ENCODE measurements around the gene PSAT1. TPM values are rescaled to one million over a fixed set of nuclear protein-coding genes. Genes with fewer than 3 reads are reported as not detected.
A peak's percentile ranks its signal among the peaks of the same experiment; 100 is the strongest.

Gene PSAT1
- total RNA-seq, 1 experiment from 2014 or later, result 315 TPM

DNA sequence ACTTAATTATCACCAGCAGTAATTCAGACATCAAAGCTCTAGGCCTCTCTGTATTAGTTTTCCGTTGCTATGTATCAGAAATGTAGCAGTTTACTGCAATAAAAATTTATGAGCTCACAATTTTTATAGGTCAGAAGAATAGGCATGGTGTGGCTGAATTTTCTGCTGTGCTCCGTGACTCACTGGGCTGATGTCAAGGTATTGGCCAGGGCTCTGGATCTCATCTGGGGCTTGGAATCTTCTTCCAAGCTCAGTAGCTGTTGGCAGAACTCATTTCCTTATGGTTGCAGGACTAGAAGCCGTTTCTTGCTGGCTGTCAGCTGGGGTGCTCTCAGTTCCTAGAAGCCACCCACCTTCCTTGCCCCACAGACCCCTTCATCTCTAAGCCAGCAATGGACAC, 66.3 kb downstream of the PSAT1 start:
- H3K9me3 ChIP-seq (ENCODE audit: insufficient read depth, low read depth), result no peaks in the 10 kb centered on the region
- no peaks in the 10 kb centered on the region for H3K36me3 ChIP-seq (ENCODE audit: low read depth)
- H3K27me3 ChIP-seq (ENCODE audit: insufficient read depth, low read depth), result no peaks in the 10 kb centered on the region
- no peak overlapping the region for H2AFZ ChIP-seq
- intact Hi-C loops (cut with micrococcal nuclease; ENCODE audit: unreplicated experiment), result no loop called here
- POLR2A ChIA-PET (ENCODE audit: unreplicated experiment), result no interaction called here
- DNase-seq, result no peak
- no TSS peak for BruUV-seq (replicated peaks)
- no peaks in the 10 kb centered on the region for H3K4me1 ChIP-seq (replicated peaks; ENCODE audit: insufficient read depth)
- no peaks in the 10 kb centered on the region for H3K9me2 ChIP-seq (ENCODE audit: insufficient read depth)
- no peaks in the 10 kb centered on the region for H3K79me2 ChIP-seq (ENCODE audit: low read depth)
- no peaks in the 10 kb centered on the region for H3F3A ChIP-seq (ENCODE audit: insufficient read depth, low read depth)
- CTCF ChIA-PET, result no interaction called here
- no peak overlapping the region for H3K4me2 ChIP-seq
- H3K4me3 ChIP-seq, result no peak overlapping the region
- no peak overlapping the region for H3K27ac ChIP-seq
- TF ChIP-seq, protein P1, sequence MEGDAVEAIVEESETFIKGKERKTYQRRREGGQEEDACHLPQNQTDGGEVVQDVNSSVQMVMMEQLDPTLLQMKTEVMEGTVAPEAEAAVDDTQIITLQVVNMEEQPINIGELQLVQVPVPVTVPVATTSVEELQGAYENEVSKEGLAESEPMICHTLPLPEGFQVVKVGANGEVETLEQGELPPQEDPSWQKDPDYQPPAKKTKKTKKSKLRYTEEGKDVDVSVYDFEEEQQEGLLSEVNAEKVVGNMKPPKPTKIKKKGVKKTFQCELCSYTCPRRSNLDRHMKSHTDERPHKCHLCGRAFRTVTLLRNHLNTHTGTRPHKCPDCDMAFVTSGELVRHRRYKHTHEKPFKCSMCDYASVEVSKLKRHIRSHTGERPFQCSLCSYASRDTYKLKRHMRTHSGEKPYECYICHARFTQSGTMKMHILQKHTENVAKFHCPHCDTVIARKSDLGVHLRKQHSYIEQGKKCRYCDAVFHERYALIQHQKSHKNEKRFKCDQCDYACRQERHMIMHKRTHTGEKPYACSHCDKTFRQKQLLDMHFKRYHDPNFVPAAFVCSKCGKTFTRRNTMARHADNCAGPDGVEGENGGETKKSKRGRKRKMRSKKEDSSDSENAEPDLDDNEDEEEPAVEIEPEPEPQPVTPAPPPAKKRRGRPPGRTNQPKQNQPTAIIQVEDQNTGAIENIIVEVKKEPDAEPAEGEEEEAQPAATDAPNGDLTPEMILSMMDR (conservative IDR thresholded peaks at IDR 0.05), result no peak
- no peak for TF ChIP-seq EZH2 (IDR thresholded peaks at IDR 0.05; ENCODE audit: low read depth)
- H4K20me1 ChIP-seq (ENCODE audit: insufficient read depth), result no peaks in the 10 kb centered on the region

DNA sequence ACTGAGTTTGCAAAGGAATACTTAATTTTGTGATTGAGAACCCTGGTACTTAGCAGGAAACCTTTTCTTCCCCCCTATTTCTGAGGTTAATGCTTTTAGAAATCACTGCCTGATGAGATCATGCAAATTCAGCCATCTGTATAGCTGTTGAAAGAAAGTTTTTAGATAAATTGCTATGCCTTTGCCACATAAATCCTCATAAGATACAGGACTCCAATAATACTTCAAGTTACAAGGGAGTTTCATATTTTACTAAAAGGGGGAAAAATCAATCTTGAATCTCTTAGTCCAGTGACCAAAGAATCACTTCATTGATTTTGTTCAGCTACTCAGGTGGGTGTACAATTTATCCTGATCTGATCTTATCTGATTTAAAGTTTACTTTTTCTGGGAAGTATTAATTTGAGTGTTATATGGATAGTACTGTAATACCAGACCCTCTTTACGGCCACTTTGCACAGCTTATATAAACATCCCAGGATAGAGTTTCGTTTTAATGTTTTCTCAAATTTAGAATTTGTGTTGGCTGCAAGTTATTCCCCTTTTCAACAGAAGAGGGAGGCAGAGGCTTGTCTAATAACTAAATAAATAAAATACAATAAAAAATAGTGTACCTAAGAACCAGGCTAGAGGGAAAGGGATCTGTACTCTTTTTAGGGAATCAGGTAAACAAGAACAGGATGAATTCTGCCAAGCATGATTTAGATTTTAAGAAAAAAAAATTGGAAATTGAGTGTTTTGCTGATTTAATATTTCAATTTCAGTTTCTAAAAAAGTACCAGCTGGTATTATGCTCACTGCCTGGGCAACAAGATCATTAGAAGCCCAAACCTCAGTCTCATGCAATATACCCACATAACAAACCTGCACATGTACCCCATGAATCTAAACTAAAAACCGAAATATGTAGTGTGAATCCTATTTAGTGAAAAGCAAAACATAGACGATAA, 69.1 kb downstream of the PSAT1 start:
- intact Hi-C loops (cut with micrococcal nuclease; ENCODE audit: unreplicated experiment), result loop anchor here (5.0 kb wide), 1 partner anchor 104 kb away; no protein-coding TSS in a partner anchor

DNA sequence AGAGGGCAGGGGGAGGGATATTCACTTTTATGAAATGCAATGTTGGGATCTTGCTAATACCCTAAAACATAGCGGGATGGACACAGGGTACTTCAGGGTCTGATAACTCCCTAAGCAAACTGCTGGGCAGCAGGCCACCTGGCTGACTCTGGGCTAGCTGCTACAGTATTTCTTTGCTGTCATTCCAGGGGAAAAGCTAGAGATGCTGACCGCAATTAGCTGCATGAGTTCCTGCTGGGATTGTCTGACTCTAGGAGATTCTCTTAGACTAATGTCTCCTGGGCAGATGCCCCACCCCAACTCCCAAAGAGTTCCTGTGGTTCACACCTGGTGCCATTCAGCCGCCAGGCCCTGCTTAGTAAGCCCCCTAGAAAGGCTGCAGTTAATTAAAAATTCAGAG, 69.9 kb downstream of the PSAT1 start:
- TF ChIP-seq, protein P1 (conservative IDR thresholded peaks at IDR 0.05), result no peak
- TF ChIP-seq EZH2 (IDR thresholded peaks at IDR 0.05; ENCODE audit: low read depth), result no peak
- Histone ChIP-seq H3K79me2 (ENCODE audit: low read depth) (no peaks in the 10 kb centered on the region), H3K27me3 (ENCODE audit: insufficient read depth, low read depth) (peaks cover 15% of the 10 kb centered on the region; the same call in 1 of the 2 replicates), H3K36me3 (ENCODE audit: low read depth) (no peaks in the 10 kb centered on the region), H3K4me2 (no peak overlapping the region), H3K4me3 (no peak overlapping the region), H2AFZ (no peak overlapping the region), H4K20me1 (ENCODE audit: insufficient read depth) (no peaks in the 10 kb centered on the region), H3F3A (ENCODE audit: insufficient read depth, low read depth) (no peaks in the 10 kb centered on the region), H3K9me3 (ENCODE audit: insufficient read depth, low read depth) (no peaks in the 10 kb centered on the region), H3K27ac (no peak overlapping the region), H3K4me1 (replicated peaks; ENCODE audit: insufficient read depth) (no peaks in the 10 kb centered on the region), H3K9me2 (ENCODE audit: insufficient read depth) (no peaks in the 10 kb centered on the region)
- DNase-seq, result no peak
- no TSS peak for BruUV-seq (replicated peaks)
- intact Hi-C loops (cut with micrococcal nuclease; ENCODE audit: unreplicated experiment), result loop anchor here (5.0 kb wide), 1 partner anchor 105 kb away; no protein-coding TSS in a partner anchor
- POLR2A ChIA-PET (ENCODE audit: unreplicated experiment), result no interaction called here
- CTCF ChIA-PET, result no interaction called here

More for the DNA sequence above, 69.1 kb downstream of the PSAT1 start:
- no peaks in the 10 kb centered on the region for H3K9me2 ChIP-seq (ENCODE audit: insufficient read depth)
- no peaks in the 10 kb centered on the region for H3K9me3 ChIP-seq (ENCODE audit: insufficient read depth, low read depth)
- ChIA-PET POLR2A (ENCODE audit: unreplicated experiment) (no interaction called here), CTCF (no interaction called here)
- no peaks in the 10 kb centered on the region for H4K20me1 ChIP-seq (ENCODE audit: insufficient read depth)
- no peak for TF ChIP-seq EZH2 (IDR thresholded peaks at IDR 0.05; ENCODE audit: low read depth)
- TF ChIP-seq, protein P1 (conservative IDR thresholded peaks at IDR 0.05), result peak; percentile 77
- H3K27ac ChIP-seq, result no peak overlapping the region
- no peaks in the 10 kb centered on the region for H3K79me2 ChIP-seq (ENCODE audit: low read depth)
- H3K4me1 ChIP-seq (replicated peaks; ENCODE audit: insufficient read depth), result no peaks in the 10 kb centered on the region
- H2AFZ ChIP-seq, result no peak overlapping the region
- H3K4me2 ChIP-seq, result peak overlapping the region; percentile 21; the same call in 1 of the 2 replicates
- peaks cover 7% of the 10 kb centered on the region; the same call in 1 of the 2 replicates for H3K27me3 ChIP-seq (ENCODE audit: insufficient read depth, low read depth)
- no peaks in the 10 kb centered on the region for H3K36me3 ChIP-seq (ENCODE audit: low read depth)
- BruUV-seq (replicated peaks), result no TSS peak
- no peak overlapping the region for H3K4me3 ChIP-seq
- H3F3A ChIP-seq (ENCODE audit: insufficient read depth, low read depth), result no peaks in the 10 kb centered on the region
- no peak for DNase-seq

All from PC-9 (cell line).